H9 (cell line): Measurements from ENCODE around the gene MAZ. TPM values are rescaled to one million over a fixed set of nuclear protein-coding genes. Genes with fewer than 3 reads are reported as not detected.

ENCODE experiments used
- DNase-seq: peaks from one replicate; pipeline ENCODE4 v3.0.0-alpha.2; 2017
- H2AFZ ChIP-seq: one replicate; pipeline ENCODE4 v1.6.1; 2013; ENCODE audit warnings: mild to moderate bottlenecking, low read length, control low read depth, moderate library complexity
- H2AK5ac ChIP-seq: 2 replicates; pipeline ENCODE4 v1.6.1; 2013; ENCODE audit warnings: low read length, control low read depth, mixed read lengths; ENCODE audit not compliant: insufficient read length
- H2BK120ac ChIP-seq: one replicate; pipeline ENCODE4 v1.6.1; 2013; ENCODE audit warnings: low read depth, mild to moderate bottlenecking, low read length, control low read depth, inconsistent platforms; ENCODE audit not compliant: poor library complexity, severe bottlenecking
- H2BK12ac ChIP-seq: 2 replicates; pipeline ENCODE4 v1.6.1; 2013; ENCODE audit warnings: low read length, control low read depth, mixed read lengths, low read depth; ENCODE audit not compliant: insufficient read length
- H2BK15ac ChIP-seq: 2 replicates; pipeline ENCODE4 v1.6.1; 2013; ENCODE audit warnings: low read depth, low read length, control low read depth
- H2BK20ac ChIP-seq: one replicate; pipeline ENCODE4 v1.6.1; 2013; ENCODE audit warnings: low read depth, mild to moderate bottlenecking, low read length, control low read depth, inconsistent platforms; ENCODE audit not compliant: poor library complexity, severe bottlenecking
- H2BK5ac ChIP-seq: 2 replicates; pipeline ENCODE4 v1.6.1; 2013; ENCODE audit warnings: low read length, control low read depth, mixed read lengths; ENCODE audit not compliant: insufficient read length
- H3K14ac ChIP-seq: 2 replicates; pipeline ENCODE4 v1.6.1; 2013; ENCODE audit warnings: low read length, control low read depth; ENCODE audit not compliant: insufficient read depth
- H3K18ac ChIP-seq: 2 replicates; pipeline ENCODE4 v1.6.1; 2013; ENCODE audit warnings: low read depth, mild to moderate bottlenecking, mixed read lengths, low read length, control low read depth; ENCODE audit not compliant: insufficient read length
- H3K23ac ChIP-seq: 2 replicates; pipeline ENCODE4 v1.6.1; 2013; ENCODE audit warnings: low read length, control low read depth, mixed read lengths, low read depth; ENCODE audit not compliant: insufficient read length
- H3K23me2 ChIP-seq: 2 replicates; pipeline ENCODE4 v1.6.1; 2013; ENCODE audit warnings: low read depth, mild to moderate bottlenecking, mixed read lengths, low read length, control low read depth; ENCODE audit not compliant: insufficient read length, poor library complexity, severe bottlenecking
- H3K27ac ChIP-seq: 2 replicates; pipeline ENCODE4 v1.5.1; 2013; ENCODE audit warnings: low read length, control low read depth, mixed read lengths, low read depth; ENCODE audit not compliant: insufficient read length
- H3K27me3 ChIP-seq: 2 replicates; pipeline ENCODE4 v1.6.1; 2013; ENCODE audit warnings: low read length, control low read depth, inconsistent platforms; ENCODE audit not compliant: insufficient read depth
- H3K4ac ChIP-seq: 2 replicates; pipeline ENCODE4 v1.6.1; 2013; ENCODE audit warnings: low read depth, mild to moderate bottlenecking, control low read depth, inconsistent platforms, low read length, moderate library complexity
- H3K4me1 ChIP-seq: 2 replicates; pipeline ENCODE4 v1.6.1; 2013; ENCODE audit warnings: low read length, control low read depth, inconsistent platforms; ENCODE audit not compliant: insufficient read depth
- H3K4me2 ChIP-seq: 2 replicates; pipeline ENCODE4 v1.6.1; 2013; ENCODE audit warnings: low read length, control low read depth, mixed read lengths; ENCODE audit not compliant: insufficient read length, insufficient read depth
- H3K56ac ChIP-seq: 2 replicates; pipeline ENCODE4 v1.6.1; 2013; ENCODE audit warnings: low read depth, mild to moderate bottlenecking, mixed read lengths, low read length, control low read depth; ENCODE audit not compliant: insufficient read length
- H3K79me1 ChIP-seq: 2 replicates; pipeline ENCODE4 v1.6.1; 2013; ENCODE audit warnings: low read depth, mild to moderate bottlenecking, moderate library complexity, low read length, control low read depth, inconsistent platforms; ENCODE audit not compliant: insufficient read depth, poor library complexity, severe bottlenecking
- H3K79me2 ChIP-seq: 2 replicates; pipeline ENCODE4 v1.6.1; 2013; ENCODE audit warnings: low read length, control low read depth, inconsistent platforms; ENCODE audit not compliant: insufficient read depth
- H3K9ac ChIP-seq: 2 replicates; pipeline ENCODE4 v1.6.1; 2013; ENCODE audit warnings: low read length, control low read depth, mixed read lengths; ENCODE audit not compliant: insufficient read length; ENCODE audit errors: extremely low read depth
- H3K9me3 ChIP-seq: one replicate; pipeline ENCODE4 v1.6.1; 2013; ENCODE audit warnings: low read depth, low read length, inconsistent platforms; ENCODE audit not compliant: control insufficient read depth
- H3T11ph ChIP-seq: one replicate; pipeline ENCODE4 v1.6.1; 2013; ENCODE audit warnings: mild to moderate bottlenecking, low read length, control low read depth, inconsistent platforms
- H4K20me1 ChIP-seq: one replicate; pipeline ENCODE4 v1.6.1; 2013; ENCODE audit not compliant: control insufficient read depth, insufficient read length, insufficient read depth
- H4K5ac ChIP-seq: 2 replicates; pipeline ENCODE4 v1.6.1; 2013; ENCODE audit warnings: low read depth, mild to moderate bottlenecking, mixed read lengths, low read length, control low read depth; ENCODE audit not compliant: insufficient read length
- H4K8ac ChIP-seq: replicated peaks from 2 replicates; pipeline ENCODE4 v1.6.1; 2013; ENCODE audit warnings: low read length, control low read depth, mixed read lengths, low read depth; ENCODE audit not compliant: insufficient read length
- H4K91ac ChIP-seq: 2 replicates; pipeline ENCODE4 v1.6.1; 2013; ENCODE audit warnings: low read depth, mild to moderate bottlenecking, moderate library complexity, mixed read lengths, low read length, control low read depth; ENCODE audit not compliant: insufficient read length
- H3K27ac Mint-ChIP-seq, 3 experiments: 2 replicates in 2 of 3; 3 replicates in 1 of 3; pipeline ENCODE4 v1.8.0; 2020 to 2021; ENCODE audit warnings: mixed read lengths in 3 of 3, mild to moderate bottlenecking in 1 of 3, moderate library complexity in 1 of 3
- H3K27me3 Mint-ChIP-seq: 2 replicates; pipeline ENCODE4 v1.8.0; 2021; ENCODE audit warnings: low read depth, mild to moderate bottlenecking, moderate library complexity, mixed read lengths
- H3K36me3 Mint-ChIP-seq, 3 experiments: 2 replicates in 2 of 3; 3 replicates in 1 of 3; pipeline ENCODE4 v1.8.0; 2020 to 2021; ENCODE audit warnings: low read depth in 3 of 3, mixed read lengths in 3 of 3; ENCODE audit not compliant: insufficient read depth in 1 of 3
- H3K4me1 Mint-ChIP-seq, 2 experiments: 2 replicates each; pipeline ENCODE4 v1.8.0; 2020; ENCODE audit warnings: mixed read lengths in 2 of 2
- H3K4me3 Mint-ChIP-seq, 2 experiments: 2 replicates in 1 of 2; 3 replicates in 1 of 2; pipeline ENCODE4 v1.8.0; 2020 to 2021; ENCODE audit warnings: mild to moderate bottlenecking in 2 of 2, mixed read lengths in 2 of 2, moderate library complexity in 1 of 2
- H3K9me3 Mint-ChIP-seq, 2 experiments: 2 replicates in 1 of 2; 3 replicates in 1 of 2; pipeline ENCODE4 v1.8.0; 2020; ENCODE audit warnings: mild to moderate bottlenecking in 2 of 2, mixed read lengths in 2 of 2, moderate library complexity in 1 of 2
- WGBS: extraction: QIAGEN DNeasy Blood & Tissue Kit; methylation state at CpG from one replicate; pipeline ENCODE4 v1.1.7; 2013; ENCODE audit warnings: missing lambda C conversion rate, low lambda C conversion rate, mixed read lengths; ENCODE audit not compliant: insufficient read length; ENCODE audit errors: extremely low coverage; 5-methylcytosine and 5-hydroxymethylcytosine counted together
- total RNA-seq: library from RNA; stranded (reverse); gene quantifications from 2 replicates; pipeline ENCODE4 v1.2.1, GENCODE V29; 2021
- TF ChIP-seq, protein P1 (sequence below): fragments of 200-600 bp; sonication (generic); conservative IDR thresholded peaks from 3 replicates; pipeline ENCODE4 v1.8.0; 2021; ENCODE audit warnings: antibody characterized with exemption, mild to moderate bottlenecking

MAZ gene
- total RNA-seq, 1 experiment from 2014 or later, result 412 TPM

DNA sequence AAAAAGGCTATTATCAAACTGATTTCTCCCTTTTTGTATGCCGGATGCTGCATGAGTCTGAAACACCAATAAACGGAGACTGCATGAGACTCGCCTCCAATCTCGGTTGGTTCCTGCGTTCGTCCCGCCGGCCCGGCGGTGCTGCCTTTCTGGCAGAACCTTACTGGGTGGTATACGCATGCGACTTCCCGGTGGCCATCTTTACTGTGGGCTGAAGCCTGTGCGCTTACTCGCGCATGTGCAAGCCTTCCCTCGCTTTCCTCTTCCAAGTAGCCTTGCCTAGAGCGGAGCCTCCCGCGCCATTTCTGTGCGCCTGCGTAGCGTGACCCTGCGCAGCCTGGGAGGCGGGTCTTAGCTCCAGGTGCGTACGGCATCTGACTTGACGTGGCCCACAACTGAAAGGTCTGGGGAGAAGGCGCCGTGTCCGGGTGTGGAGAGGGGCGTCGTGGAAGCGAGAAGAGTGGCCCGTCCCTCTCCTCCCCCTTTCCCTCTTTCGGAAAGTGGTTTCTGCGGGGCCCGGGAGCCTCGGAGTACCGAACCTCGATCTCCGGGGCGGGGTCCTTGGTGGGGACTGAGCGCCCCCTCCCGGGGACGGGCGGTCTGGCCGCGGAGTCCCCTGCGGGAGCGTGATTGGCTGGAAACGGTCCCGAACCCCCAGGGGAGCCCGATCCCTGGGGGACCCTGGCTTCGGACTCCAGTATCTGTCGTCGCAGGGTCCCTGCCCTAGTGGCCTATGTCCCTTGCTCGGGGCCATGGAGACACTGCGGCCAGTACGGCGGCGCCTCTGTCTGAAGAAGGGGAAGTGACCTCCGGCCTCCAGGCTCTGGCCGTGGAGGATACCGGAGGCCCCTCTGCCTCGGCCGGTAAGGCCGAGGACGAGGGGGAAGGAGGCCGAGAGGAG is 9.7 kb downstream of the MAZ start, which contains the start of gene PAGR1:
PAGR1 (plus strand) TSS at position 360 of the 901 bp plus-strand sequence; CDS start at position 734, 374 bp downstream.
- peak within 1 kb of the TSS; percentile 93; the same call in 1 of the 2 replicates for H3K14ac ChIP-seq
- TF ChIP-seq, protein P1, sequence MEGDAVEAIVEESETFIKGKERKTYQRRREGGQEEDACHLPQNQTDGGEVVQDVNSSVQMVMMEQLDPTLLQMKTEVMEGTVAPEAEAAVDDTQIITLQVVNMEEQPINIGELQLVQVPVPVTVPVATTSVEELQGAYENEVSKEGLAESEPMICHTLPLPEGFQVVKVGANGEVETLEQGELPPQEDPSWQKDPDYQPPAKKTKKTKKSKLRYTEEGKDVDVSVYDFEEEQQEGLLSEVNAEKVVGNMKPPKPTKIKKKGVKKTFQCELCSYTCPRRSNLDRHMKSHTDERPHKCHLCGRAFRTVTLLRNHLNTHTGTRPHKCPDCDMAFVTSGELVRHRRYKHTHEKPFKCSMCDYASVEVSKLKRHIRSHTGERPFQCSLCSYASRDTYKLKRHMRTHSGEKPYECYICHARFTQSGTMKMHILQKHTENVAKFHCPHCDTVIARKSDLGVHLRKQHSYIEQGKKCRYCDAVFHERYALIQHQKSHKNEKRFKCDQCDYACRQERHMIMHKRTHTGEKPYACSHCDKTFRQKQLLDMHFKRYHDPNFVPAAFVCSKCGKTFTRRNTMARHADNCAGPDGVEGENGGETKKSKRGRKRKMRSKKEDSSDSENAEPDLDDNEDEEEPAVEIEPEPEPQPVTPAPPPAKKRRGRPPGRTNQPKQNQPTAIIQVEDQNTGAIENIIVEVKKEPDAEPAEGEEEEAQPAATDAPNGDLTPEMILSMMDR, result peak; percentile 98
- H3K79me1 ChIP-seq, result no peaks in the 10 kb centered on the region
- peak within 1 kb of the TSS; percentile 96 to 100 (median 97) for H3K27ac Mint-ChIP-seq
- no peak within 1 kb of the TSS for H4K8ac ChIP-seq
- peaks cover 35% of the 10 kb centered on the region for H3K23me2 ChIP-seq
- peak within 1 kb of the TSS; percentile 93 to 96 for H3K4me3 Mint-ChIP-seq
- H3K18ac ChIP-seq, result peak within 1 kb of the TSS; percentile 92
- H3K9me3 Mint-ChIP-seq, result no peaks in the 10 kb centered on the region; a peak in 1 of 5 replicates
- no peaks in the 10 kb centered on the region; the same call in none of the 2 replicates for H3K27me3 Mint-ChIP-seq
- peaks cover 24 to 37% (median 35%) of the 10 kb centered on the region in 3 experiments for H3K36me3 Mint-ChIP-seq
- H2BK12ac ChIP-seq, result no peak within 1 kb of the TSS
- no peak within 1 kb of the TSS for H3T11ph ChIP-seq
- no peaks in the 10 kb centered on the region for H4K20me1 ChIP-seq
- H3K79me2 ChIP-seq, result no peaks in the 10 kb centered on the region; the same call in 1 of the 2 replicates
- H2BK20ac ChIP-seq, result no peak within 1 kb of the TSS
- no peak within 1 kb of the TSS for H4K5ac ChIP-seq
- WGBS, result no CpG with 5 or more reads among the region's 70 CpGs
- H3K4ac ChIP-seq, result no peak within 1 kb of the TSS
- H2BK120ac ChIP-seq, result no peak within 1 kb of the TSS
- H3K4me1 Mint-ChIP-seq, result peaks cover 54 to 63% of the 10 kb centered on the region in 2 experiments
- H2AFZ ChIP-seq, result no peak within 1 kb of the TSS
- H3K27me3 ChIP-seq, result no peaks in the 10 kb centered on the region
- no peak within 1 kb of the TSS for H2BK5ac ChIP-seq
- peaks cover 6% of the 10 kb centered on the region; the same call in 1 of the 2 replicates for H3K4me1 ChIP-seq
- H3K9me3 ChIP-seq, result no peaks in the 10 kb centered on the region
- DNase-seq, result peak; percentile 99
- H3K56ac ChIP-seq, result no peak within 1 kb of the TSS
- no peak within 1 kb of the TSS for H2AK5ac ChIP-seq
- peak within 1 kb of the TSS; percentile 59 for H3K4me2 ChIP-seq
- H4K91ac ChIP-seq, result no peak within 1 kb of the TSS
- no peak within 1 kb of the TSS for H3K23ac ChIP-seq
- H3K27ac ChIP-seq, result peak within 1 kb of the TSS; percentile 6
- H3K9ac ChIP-seq, result peak within 1 kb of the TSS; percentile 62
- no peak within 1 kb of the TSS for H2BK15ac ChIP-seq
